ENCODE measurements around the gene CCDC73.
"Not testable (repeated sequence)": the region's sequence is repeated elsewhere in the genome, so short reads cannot be mapped to it uniquely, and the experiment has no call there.

The CCDC73 gene

GRCh38 chr11:32704261-32704660 lies 90.2 kb downstream of the CCDC73 start:
- no peak for DNase-seq

- no peak for DNase-seq
These were observed 92.8 kb downstream of the CCDC73 start for GRCh38 chr11:32701616-32702015.

GRCh38 chr11:32698579-32698978 lies 95.9 kb downstream of the CCDC73 start:
- DNase-seq: no peak

GRCh38 chr11:32671051-32671450 lies 123.4 kb downstream of the CCDC73 start:
- DNase-seq: no peak

GRCh38 chr11:32659672-32660071 lies 134.8 kb downstream of the CCDC73 start:
- DNase-seq: no peak

GRCh38 chr11:32658639-32659406 lies 135.6 kb downstream of the CCDC73 start:
- DNase-seq: no peak

- DNase-seq: no peak
These were observed 150.9 kb downstream of the CCDC73 start for GRCh38 chr11:32643526-32643925.

- DNase-seq: no peak
These were observed 153.1 kb downstream of the CCDC73 start for GRCh38 chr11:32641361-32641760.

- DNase-seq: no peak
These were observed 158.6 kb downstream of the CCDC73 start for GRCh38 chr11:32635819-32636218.

GRCh38 chr11:32630844-32631243 lies 163.6 kb downstream of the CCDC73 start:
- no peak for DNase-seq

GRCh38 chr11:32616903-32617302 lies 177.6 kb downstream of the CCDC73 start:
- no peak for DNase-seq

GRCh38 chr11:32615422-32615821 lies 179.0 kb downstream of the CCDC73 start:
- DNase-seq: no peak

- DNase-seq: no peak
These were observed 180.8 kb downstream of the CCDC73 start for GRCh38 chr11:32613500-32614151.

GRCh38 chr11:32610797-32611352 lies 183.6 kb downstream of the CCDC73 start:
- DNase-seq: no peak

- not testable (repeated sequence) for DNase-seq
These were observed 185.6 kb downstream of the CCDC73 start for GRCh38 chr11:32608826-32609225.

- no peak for DNase-seq
These were observed 188.2 kb downstream of the CCDC73 start for GRCh38 chr11:32606220-32606619.

- no peak for DNase-seq
These were observed 191.6 kb downstream of the CCDC73 start for GRCh38 chr11:32602657-32603415.

- no peak for DNase-seq
These were observed 196.5 kb downstream of the CCDC73 start for GRCh38 chr11:32597921-32598320.

GRCh38 chr11:32596114-32596513 lies 198.3 kb downstream of the CCDC73 start:
- DNase-seq: not testable (repeated sequence)

- no peak for DNase-seq
These were observed 200.2 kb downstream of the CCDC73 start for GRCh38 chr11:32594272-32594671.

GRCh38 chr11:32586576-32587190 lies 207.8 kb downstream of the CCDC73 start:
- DNase-seq: no peak

GRCh38 chr11:32584921-32585320 lies 209.5 kb downstream of the CCDC73 start:
- DNase-seq: no peak

Measured in NCI-H1930 (cell line).